T47D (cell line): ENCODE data around the gene RNF145.
"Not testable (repeated sequence)": the region's sequence is repeated elsewhere in the genome, so short reads cannot be mapped to it uniquely, and the experiment has no call there.

Source experiments
- DNase-seq, 2 experiments: peaks; one replicate each; pipeline versions ENCODE4 v3.0.0 to v3.0.0-alpha.2; 2011 to 2012; ENCODE audit warnings: low read depth in 1 of 2, low spot score in 1 of 2
- JUND ChIP-seq: IDR thresholded peaks from 2 replicates; pipeline ENCODE4 v1.6.1; 2012; ENCODE audit warnings: low read depth
- in situ Hi-C: cut with HindIII; loops from 2 replicates; pipeline ENCODE4 v1.10.0; 2016; ENCODE audit warnings: low sequenced_read_pairs, low pct_unique_long_range_greater_than_20kb

RNF145 gene

GRCh38 chr5:159179529-159180305, 29.6 kb downstream of the RNF145 start:
- no peak for DNase-seq
- TF ChIP-seq JUND: no peak
- in situ Hi-C loops: no loop called here

DNA sequence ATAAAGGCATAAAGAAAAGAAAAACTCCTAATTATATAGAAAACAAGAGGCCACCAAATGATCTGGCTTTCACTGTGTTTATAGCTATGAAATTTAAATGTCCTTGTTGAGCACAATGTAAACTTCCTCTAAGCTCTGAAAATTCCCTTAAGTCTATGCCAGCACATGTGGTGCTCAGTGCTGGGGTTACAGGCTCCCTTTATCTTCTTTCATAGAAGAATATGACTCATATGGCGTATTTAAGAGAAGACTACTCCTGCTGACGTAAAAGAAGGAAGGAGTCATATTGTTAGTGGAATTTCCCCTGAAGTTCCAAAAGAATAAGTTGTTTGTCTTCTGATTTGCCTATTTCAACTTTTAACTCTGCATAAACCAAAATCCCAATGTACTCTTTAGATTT, 30.4 kb downstream of the RNF145 start:
- in situ Hi-C loops: no loop called here
- DNase-seq: no peak
- no peak for TF ChIP-seq JUND

- DNase-seq: peak in 1 of 2 experiments; percentile 75
- in situ Hi-C loops: no loop called here
- 0 out of 2 replicates have a peak, but pooled peaks have one; percentile 10 for TF ChIP-seq JUND
Observed at GRCh38 chr5:159175547-159175946, 33.8 kb downstream of the RNF145 start.

GRCh38 chr5:159174511-159175168, 34.7 kb downstream of the RNF145 start:
- no peak for TF ChIP-seq JUND
- no peak for DNase-seq
- in situ Hi-C loops: no loop called here

- DNase-seq: no peak
- in situ Hi-C loops: no loop called here
Observed at GRCh38 chr5:159171274-159171673, 38.1 kb downstream of the RNF145 start.

DNA sequence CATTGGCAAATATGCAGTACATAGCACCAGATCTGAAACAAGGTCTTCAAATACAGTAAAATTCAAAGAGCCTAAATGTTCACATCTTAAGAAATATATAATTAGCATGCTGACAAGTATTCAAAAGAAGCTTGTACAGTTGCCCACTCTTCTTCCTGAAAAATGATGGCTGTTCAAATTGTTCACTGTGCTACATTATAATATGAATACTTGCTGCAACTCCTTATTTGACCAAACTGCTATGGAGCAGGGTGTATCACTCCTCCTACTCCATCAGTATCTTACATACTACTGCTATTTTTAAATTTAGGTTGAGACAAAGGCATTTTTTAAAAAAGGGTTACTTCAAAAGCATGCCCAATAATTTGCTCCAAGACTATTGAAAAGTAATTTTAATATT, 39.3 kb downstream of the RNF145 start:
- no peak for TF ChIP-seq JUND
- no peak for DNase-seq
- in situ Hi-C loops: no loop called here

More at GRCh38 chr5:159171274-159171673, 38.1 kb downstream of the RNF145 start:
- TF ChIP-seq JUND: no peak

DNA sequence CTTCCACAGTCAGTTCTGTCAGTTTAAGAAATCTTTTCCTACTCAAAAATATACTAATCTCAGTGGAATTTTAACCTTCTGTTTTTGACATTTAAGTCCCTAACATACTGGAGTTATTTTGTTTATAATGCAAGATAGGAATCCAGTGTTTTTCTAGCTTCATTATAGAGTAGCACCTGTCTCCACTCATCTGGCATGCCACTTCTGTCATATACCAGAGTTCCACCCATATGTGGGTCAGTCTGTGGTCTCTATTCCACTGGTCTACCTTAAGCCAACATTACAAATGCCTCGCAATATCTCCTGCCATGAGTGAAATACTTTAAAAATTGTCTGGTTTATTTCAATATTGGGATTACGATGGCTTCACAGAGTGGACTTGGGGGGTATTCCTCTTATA, 42.9 kb downstream of the RNF145 start:
- no peak for TF ChIP-seq JUND
- in situ Hi-C loops: no loop called here
- DNase-seq: no peak

DNA sequence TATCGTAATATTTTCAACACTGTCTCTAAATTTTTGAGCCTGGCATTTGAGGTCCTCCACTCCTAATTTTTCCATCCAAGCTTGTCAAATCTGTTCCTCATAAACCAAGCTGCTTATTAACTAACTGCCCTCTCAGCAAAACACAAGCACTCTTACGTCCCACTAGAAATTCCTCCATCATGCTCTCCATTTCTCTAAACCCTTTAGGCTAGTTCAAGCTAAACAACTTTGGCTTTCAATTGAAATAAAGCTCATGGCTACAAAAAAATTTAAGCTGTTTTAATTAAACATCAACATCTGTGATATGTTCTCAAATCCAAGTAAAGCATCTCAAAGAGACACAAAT, 45.7 kb downstream of the RNF145 start:
- in situ Hi-C loops: no loop called here
- no peak for DNase-seq
- no peak for TF ChIP-seq JUND

- in situ Hi-C loops: no loop called here
- TF ChIP-seq JUND: no peak
- no peak for DNase-seq
Observed at GRCh38 chr5:159163027-159163700, 46.2 kb downstream of the RNF145 start.

- DNase-seq: no peak
- no peak for TF ChIP-seq JUND
- in situ Hi-C loops: no loop called here
Observed at GRCh38 chr5:159161361-159162214, 47.8 kb downstream of the RNF145 start.

GRCh38 chr5:159158553-159159091, 50.7 kb downstream of the RNF145 start:
- in situ Hi-C loops, DNase-seq: not testable (repeated sequence)

DNA sequence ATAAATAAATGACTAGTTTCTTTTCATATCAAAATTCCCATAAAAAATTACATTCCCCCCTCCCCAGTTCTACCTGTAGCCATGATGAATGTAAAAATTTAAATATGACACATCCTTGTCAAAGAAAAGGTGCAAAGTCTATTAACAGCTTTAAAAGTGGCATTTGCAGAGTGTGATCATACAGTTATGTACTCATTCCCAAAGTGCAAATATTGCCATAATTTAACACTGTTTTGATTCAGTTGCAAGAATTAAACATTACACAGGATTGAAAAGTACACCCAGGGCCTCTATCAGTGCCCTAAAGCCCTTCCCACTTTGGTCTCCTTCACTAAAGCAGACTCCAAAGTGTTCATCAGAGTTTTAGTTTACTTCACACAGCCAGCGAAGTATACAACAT, 51.8 kb downstream of the RNF145 start:
- DNase-seq: no peak
- TF ChIP-seq JUND: no peak
- in situ Hi-C loops: no loop called here
